ENCODE measurements around the gene DOCK1. TPM values are rescaled to one million over a fixed set of nuclear protein-coding genes. Genes with fewer than 3 reads are reported as not detected.

Gene DOCK1
- total RNA-seq, 6 experiments from 2014 or later, result 50.6 to 59.9 (median 54.7) TPM

- no peak for TF ChIP-seq CTCF (IDR thresholded peaks at IDR 0.05)
- Mint-ChIP-seq H3K4me3 (no peak overlapping the region), H3K27me3 (ENCODE audit: insufficient read depth) (no peaks in the 10 kb centered on the region)
Observed at GRCh38 chr10:127142136-127142535, 236.9 kb downstream of the DOCK1 start.

GRCh38 chr10:127142856-127143255 is 237.6 kb downstream of the DOCK1 start:
- no peak for TF ChIP-seq CTCF (IDR thresholded peaks at IDR 0.05)
- Mint-ChIP-seq H3K27ac (no peak overlapping the region), H3K36me3 (ENCODE audit: low read depth) (peaks cover 27% of the 10 kb centered on the region), H3K4me3 (no peak overlapping the region), H3K4me1 (ENCODE audit: low read depth) (peaks cover 39% of the 10 kb centered on the region), H3K27me3 (ENCODE audit: insufficient read depth) (no peaks in the 10 kb centered on the region), H3K9me3 (no peaks in the 10 kb centered on the region)
- no peak for DNase-seq

More at GRCh38 chr10:127142136-127142535, 236.9 kb downstream of the DOCK1 start:
- H3K36me3 Mint-ChIP-seq (ENCODE audit: low read depth), result peaks cover 29% of the 10 kb centered on the region
- H3K27ac Mint-ChIP-seq, result no peak overlapping the region
- H3K4me1 Mint-ChIP-seq (ENCODE audit: low read depth), result peaks cover 32% of the 10 kb centered on the region
- no peaks in the 10 kb centered on the region for H3K9me3 Mint-ChIP-seq
- no peak for DNase-seq

DNA sequence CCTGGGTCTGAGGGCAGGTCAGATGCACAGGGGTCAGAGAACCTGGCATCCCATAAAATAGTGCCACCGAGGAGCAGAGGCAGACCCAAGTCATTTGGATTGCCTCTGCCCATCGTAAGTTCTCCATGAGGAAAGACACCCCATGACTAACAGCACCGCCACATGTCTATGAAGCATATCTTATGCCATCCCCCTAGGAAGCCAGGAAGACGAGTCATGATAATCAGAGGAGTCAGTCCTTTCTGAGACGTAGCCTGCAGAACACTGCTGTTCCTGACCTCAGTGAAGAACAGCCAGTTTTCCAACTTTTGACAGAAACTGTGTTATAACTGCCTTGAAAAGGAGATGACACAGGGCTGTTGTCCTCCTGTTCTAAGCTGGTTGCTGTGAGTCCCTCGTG is 239.9 kb downstream of the DOCK1 start:
- TF ChIP-seq CTCF (IDR thresholded peaks at IDR 0.05), result no peak
- Mint-ChIP-seq H3K36me3 (ENCODE audit: low read depth) (peaks cover 12% of the 10 kb centered on the region; the same call in 1 of the 2 replicates), H3K27ac (peak overlapping the region; percentile 59), H3K4me1 (ENCODE audit: low read depth) (peaks cover 63% of the 10 kb centered on the region), H3K4me3 (no peak overlapping the region), H3K27me3 (ENCODE audit: insufficient read depth) (peaks cover 2% of the 10 kb centered on the region), H3K9me3 (no peaks in the 10 kb centered on the region)
- peak; percentile 63 for DNase-seq

GRCh38 chr10:127146661-127147060 is 241.4 kb downstream of the DOCK1 start:
- H3K9me3 Mint-ChIP-seq, result no peaks in the 10 kb centered on the region
- H3K36me3 Mint-ChIP-seq (ENCODE audit: low read depth), result peaks cover 17% of the 10 kb centered on the region
- no peak overlapping the region; the same call in 1 of the 2 replicates for H3K4me3 Mint-ChIP-seq
- peaks cover 2% of the 10 kb centered on the region for H3K27me3 Mint-ChIP-seq (ENCODE audit: insufficient read depth)
- DNase-seq, result no peak
- peak overlapping the region; percentile 97 for H3K27ac Mint-ChIP-seq
- TF ChIP-seq CTCF (IDR thresholded peaks at IDR 0.05), result no peak
- peaks cover 77% of the 10 kb centered on the region for H3K4me1 Mint-ChIP-seq (ENCODE audit: low read depth)

GRCh38 chr10:127148066-127148932 is 243.1 kb downstream of the DOCK1 start:
- peaks cover 2% of the 10 kb centered on the region for H3K27me3 Mint-ChIP-seq (ENCODE audit: insufficient read depth)
- DNase-seq, result peak; percentile 84
- H3K9me3 Mint-ChIP-seq, result no peaks in the 10 kb centered on the region
- H3K27ac Mint-ChIP-seq, result peak overlapping the region; percentile 97
- H3K4me1 Mint-ChIP-seq (ENCODE audit: low read depth), result peaks cover 94% of the 10 kb centered on the region
- peak overlapping the region; percentile 83 for H3K4me3 Mint-ChIP-seq
- TF ChIP-seq CTCF (IDR thresholded peaks at IDR 0.05), result no peak
- peaks cover 25% of the 10 kb centered on the region for H3K36me3 Mint-ChIP-seq (ENCODE audit: low read depth)

Data from HFFc6 (cell line).